ENCODE measurements around the gene CIROP. TPM values are rescaled to one million over a fixed set of nuclear protein-coding genes. Genes with fewer than 3 reads are reported as not detected.

Gene CIROP
- total and polyA plus RNA-seq, 9 of the 15 experiments (the other 6 are each of a cell fraction or from before 2014, with no cell fraction given), result not detected

- TF ChIP-seq TEAD4 (IDR thresholded peaks at IDR 0.05; ENCODE audit: low read length) (peak; percentile 33; the same call in 1 of the 2 replicates), TEAD4 (CRISPR knock-in tag; IDR thresholded peaks at IDR 0.05; ENCODE audit: borderline replicate concordance) (no peak), ZNF354B (CRISPR knock-in tag; IDR thresholded peaks at IDR 0.05) (no peak), EP300 (IDR thresholded peaks at IDR 0.05; ENCODE audit: low read length) (no peak), TOE1 (IDR thresholded peaks at IDR 0.05; ENCODE audit: borderline replicate concordance) (peak; percentile 52; the same call in 1 of the 2 replicates), TOE1 (CRISPR knock-in tag; IDR thresholded peaks at IDR 0.05; ENCODE audit: borderline replicate concordance, low read depth) (no peak), ZNF668 (CRISPR knock-in tag; IDR thresholded peaks at IDR 0.05) (no peak), ZC3H11A (IDR thresholded peaks at IDR 0.05; ENCODE audit: low read depth, low read length) (no peak), ZNF655 (CRISPR knock-in tag; IDR thresholded peaks at IDR 0.05) (no peak), NR2F6 (CRISPR knock-in tag; IDR thresholded peaks at IDR 0.05) (0 out of 2 replicates have a peak, but pooled peaks have one; percentile 36), HSF4 (CRISPR knock-in tag; IDR thresholded peaks at IDR 0.05; ENCODE audit: borderline replicate concordance) (no peak), KDM5B (IDR thresholded peaks at IDR 0.05; ENCODE audit: insufficient replicate concordance, low read depth, low read length) (no peak), ZNF764 (CRISPR knock-in tag; IDR thresholded peaks at IDR 0.05; ENCODE audit: low read depth) (no peak), TAF9B (IDR thresholded peaks at IDR 0.05; ENCODE audit: partially characterized antibody) (no peak), LCOR (CRISPR knock-in tag; IDR thresholded peaks at IDR 0.05) (peak; percentile 74; the same call in 1 of the 2 replicates), RBM17 (IDR thresholded peaks at IDR 0.05; ENCODE audit: borderline replicate concordance, low read depth, low read length) (no peak), RBFOX2 (IDR thresholded peaks at IDR 0.05; ENCODE audit: low read depth, low read length) (peak; percentile 66), ZBTB7A (IDR thresholded peaks at IDR 0.05; ENCODE audit: borderline replicate concordance, control insufficient read depth, low read depth, low read length) (peak; percentile 50; the same call in 1 of the 2 replicates), ZNF717 (CRISPR knock-in tag; IDR thresholded peaks at IDR 0.05) (no peak)
These were observed 46.8 kb downstream of the CIROP start (continued) for GRCh38 chr14:23057757-23058653.

All from K562 (cell line).